Calu3 (cell line): ENCODE measurements around the gene BET1L. TPM values are rescaled to one million over a fixed set of nuclear protein-coding genes. Genes with fewer than 3 reads are reported as not detected.

Experiments
- BruUV-seq: library from RNA; stranded (reverse); fragments of 400-500 nt; replicated peaks from 2 replicates; lab custom pipeline; 2021; lab: Mats Ljungman, UMichigan
- CTCF ChIA-PET: fragments of 300-600 bp; sonication (Branson Sonifier 250); formaldehyde crosslinking; loops from one replicate; lab custom pipeline; 2022; ENCODE audit warnings: antibody characterized with exemption; lab: Charles Lee
- DNase-seq: peaks from one replicate; pipeline ENCODE4 v3.0.0; 2022
- H3K27ac Mint-ChIP-seq: one replicate; pipeline ENCODE4 v1.8.0; 2022; ENCODE audit warnings: mixed read lengths; ENCODE audit not compliant: unreplicated experiment
- H3K27me3 Mint-ChIP-seq: one replicate; pipeline ENCODE4 v1.8.0; 2022; ENCODE audit warnings: mixed read lengths; ENCODE audit not compliant: unreplicated experiment
- H3K36me3 Mint-ChIP-seq: one replicate; pipeline ENCODE4 v1.8.0; 2022; ENCODE audit warnings: mild to moderate bottlenecking, moderate library complexity, mixed read lengths; ENCODE audit not compliant: insufficient read depth, unreplicated experiment
- H3K4me1 Mint-ChIP-seq: one replicate; pipeline ENCODE4 v1.8.0; 2022; ENCODE audit warnings: mild to moderate bottlenecking, low read depth, mixed read lengths; ENCODE audit not compliant: unreplicated experiment
- H3K4me3 Mint-ChIP-seq: one replicate; pipeline ENCODE4 v1.8.0; 2022; ENCODE audit warnings: mild to moderate bottlenecking, low read depth, moderate library complexity, mixed read lengths; ENCODE audit not compliant: unreplicated experiment
- H3K9me3 Mint-ChIP-seq: one replicate; pipeline ENCODE4 v1.8.0; 2022; ENCODE audit warnings: low read depth, mixed read lengths; ENCODE audit not compliant: unreplicated experiment
- intact Hi-C: fragments of 100-400 bp; cut with micrococcal nuclease; formaldehyde crosslinking; loops from one replicate; pipeline ENCODE4 v1.10.0; 2022; ENCODE audit not compliant: unreplicated experiment
- total RNA-seq: library from RNA; stranded (reverse); gene quantifications from 2 replicates; pipeline ENCODE4 v1.2.3, GENCODE V29; 2022
- TF ChIP-seq, protein P1 (sequence below): fragments of 200-600 bp; IDR thresholded peaks from one replicate; pipeline ENCODE4 v1.8.0; 2022; ENCODE audit warnings: antibody characterized with exemption; ENCODE audit not compliant: unreplicated experiment

Gene BET1L
- total RNA-seq, 1 experiment from 2014 or later: 47.8 TPM

DNA sequence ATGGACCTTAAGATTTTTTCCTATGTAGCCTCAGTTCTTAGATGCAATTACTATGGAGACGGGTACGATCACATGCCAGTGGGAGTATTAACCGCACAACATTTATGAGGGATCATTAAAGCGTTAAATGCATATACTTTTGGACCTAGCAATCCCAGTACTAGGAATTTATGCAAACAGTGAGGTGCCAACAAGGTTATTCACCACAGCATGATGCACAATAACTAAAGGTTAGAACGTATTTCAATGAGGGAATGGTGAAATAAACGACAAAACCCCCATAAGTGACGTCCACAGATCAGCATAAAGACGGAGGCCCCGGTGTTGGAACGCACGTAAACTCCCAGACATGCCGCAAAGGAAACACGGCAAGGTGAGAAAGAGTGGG is 28.4 kb upstream of the BET1L start:
- no peaks in the 10 kb centered on the region for H3K9me3 Mint-ChIP-seq
- peak overlapping the region; percentile 44 for H3K27ac Mint-ChIP-seq
- TF ChIP-seq, protein P1, sequence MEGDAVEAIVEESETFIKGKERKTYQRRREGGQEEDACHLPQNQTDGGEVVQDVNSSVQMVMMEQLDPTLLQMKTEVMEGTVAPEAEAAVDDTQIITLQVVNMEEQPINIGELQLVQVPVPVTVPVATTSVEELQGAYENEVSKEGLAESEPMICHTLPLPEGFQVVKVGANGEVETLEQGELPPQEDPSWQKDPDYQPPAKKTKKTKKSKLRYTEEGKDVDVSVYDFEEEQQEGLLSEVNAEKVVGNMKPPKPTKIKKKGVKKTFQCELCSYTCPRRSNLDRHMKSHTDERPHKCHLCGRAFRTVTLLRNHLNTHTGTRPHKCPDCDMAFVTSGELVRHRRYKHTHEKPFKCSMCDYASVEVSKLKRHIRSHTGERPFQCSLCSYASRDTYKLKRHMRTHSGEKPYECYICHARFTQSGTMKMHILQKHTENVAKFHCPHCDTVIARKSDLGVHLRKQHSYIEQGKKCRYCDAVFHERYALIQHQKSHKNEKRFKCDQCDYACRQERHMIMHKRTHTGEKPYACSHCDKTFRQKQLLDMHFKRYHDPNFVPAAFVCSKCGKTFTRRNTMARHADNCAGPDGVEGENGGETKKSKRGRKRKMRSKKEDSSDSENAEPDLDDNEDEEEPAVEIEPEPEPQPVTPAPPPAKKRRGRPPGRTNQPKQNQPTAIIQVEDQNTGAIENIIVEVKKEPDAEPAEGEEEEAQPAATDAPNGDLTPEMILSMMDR: no peak
- intact Hi-C loops: no loop called here
- no TSS peak for BruUV-seq
- peaks cover 10% of the 10 kb centered on the region for H3K4me1 Mint-ChIP-seq
- no peaks in the 10 kb centered on the region for H3K27me3 Mint-ChIP-seq
- CTCF ChIA-PET: no interaction called here
- H3K36me3 Mint-ChIP-seq: peaks cover 42% of the 10 kb centered on the region
- H3K4me3 Mint-ChIP-seq: peak overlapping the region; percentile 96
- DNase-seq: no peak

DNA sequence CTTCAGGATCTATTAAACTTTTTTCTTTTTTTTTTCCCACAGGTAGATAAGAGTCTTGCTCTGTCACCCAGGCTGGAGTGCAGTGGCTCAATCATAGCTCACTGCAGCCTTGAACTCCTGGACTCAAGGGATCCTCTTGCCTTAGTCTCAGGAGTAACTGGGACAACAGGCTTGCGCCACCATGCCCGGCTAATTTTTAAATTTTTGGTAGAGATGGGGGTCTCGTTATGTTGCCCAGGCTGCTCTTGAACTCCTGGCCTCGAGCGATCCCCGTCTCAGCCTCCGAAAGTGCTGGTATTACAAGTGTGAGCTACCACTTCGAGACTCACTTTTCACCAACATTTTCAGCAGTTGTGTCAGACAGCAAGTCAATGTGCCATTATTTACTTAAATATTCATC is 28.0 kb upstream of the BET1L start:
- TF ChIP-seq, protein P1: no peak
- peaks cover 38% of the 10 kb centered on the region for H3K36me3 Mint-ChIP-seq
- intact Hi-C loops: no loop called here
- peak overlapping the region; percentile 96 for H3K4me3 Mint-ChIP-seq
- peak overlapping the region; percentile 44 for H3K27ac Mint-ChIP-seq
- no peaks in the 10 kb centered on the region for H3K9me3 Mint-ChIP-seq
- no peaks in the 10 kb centered on the region for H3K27me3 Mint-ChIP-seq
- peaks cover 10% of the 10 kb centered on the region for H3K4me1 Mint-ChIP-seq
- CTCF ChIA-PET: interaction anchor here (1.5 kb wide), 1 partner anchor 8 kb away, joined by 4 read pairs; no protein-coding TSS in a partner anchor
- BruUV-seq: TSS peak; percentile 50
- no peak for DNase-seq

DNA sequence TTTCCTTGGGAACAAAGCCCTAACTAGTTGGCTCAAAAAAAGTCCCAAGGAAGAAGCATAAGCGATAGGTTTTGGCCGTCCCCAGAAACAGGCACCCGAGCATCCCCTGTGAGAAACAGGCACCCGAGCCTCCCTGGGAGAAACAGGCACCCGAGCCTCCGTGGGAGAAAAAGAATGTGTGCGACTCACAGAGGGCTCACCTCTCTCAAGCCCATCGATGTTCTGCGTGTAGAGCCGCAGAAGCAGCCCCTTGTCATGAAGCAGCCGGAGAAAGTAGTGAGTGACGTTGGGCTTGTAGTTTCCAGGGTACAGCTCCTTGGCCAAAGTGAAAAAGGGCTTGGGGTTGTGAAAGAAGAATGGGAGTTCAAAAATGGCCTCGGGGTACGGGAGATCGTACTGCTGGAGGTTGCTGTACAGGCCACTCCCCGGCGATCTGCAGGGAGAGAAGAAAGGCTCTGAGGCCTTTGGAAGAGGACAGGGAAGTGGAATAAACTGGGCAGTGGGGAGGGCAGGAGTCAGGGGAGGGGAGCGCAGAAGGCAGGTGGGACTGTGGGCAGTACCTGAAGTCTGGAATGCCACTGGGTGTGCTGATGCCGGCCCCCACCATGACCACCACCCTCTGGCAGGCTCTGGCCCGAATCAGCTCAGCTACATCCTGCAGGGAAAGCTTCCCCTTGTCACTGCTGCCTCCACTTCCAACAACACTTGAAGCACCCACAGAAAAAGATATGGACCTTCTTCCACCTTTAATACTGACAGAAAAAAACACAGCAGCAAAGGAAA is 25.8 kb upstream of the BET1L start:
- Mint-ChIP-seq H3K4me1 (no peaks in the 10 kb centered on the region), H3K4me3 (no peak overlapping the region), H3K27me3 (no peaks in the 10 kb centered on the region), H3K9me3 (no peaks in the 10 kb centered on the region), H3K36me3 (peaks cover 33% of the 10 kb centered on the region), H3K27ac (no peak overlapping the region)
- DNase-seq: no peak
- BruUV-seq: no TSS peak
- intact Hi-C loops: no loop called here
- CTCF ChIA-PET: no interaction called here
- TF ChIP-seq, protein P1: no peak

DNA sequence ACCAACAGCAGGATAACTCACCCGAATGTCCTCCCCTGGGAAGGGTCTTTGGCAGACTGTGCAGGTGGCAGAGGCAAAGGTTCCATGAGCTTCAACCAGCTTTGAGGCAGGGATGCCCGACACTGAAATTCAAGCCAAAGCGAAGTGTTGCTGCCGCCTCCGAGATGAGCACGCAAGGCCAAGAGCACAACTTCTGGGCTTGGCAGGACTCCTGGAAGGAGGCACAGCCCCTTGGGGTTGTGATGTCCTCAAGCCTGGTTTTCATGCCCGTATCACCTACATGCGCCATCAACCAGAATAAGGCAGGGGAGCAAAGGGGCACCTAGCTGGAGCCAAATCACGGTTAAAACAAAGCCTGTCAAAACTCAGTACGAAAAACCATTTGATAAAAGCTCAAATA is 23.2 kb upstream of the BET1L start:
- no TSS peak for BruUV-seq
- no peaks in the 10 kb centered on the region for H3K9me3 Mint-ChIP-seq
- H3K27me3 Mint-ChIP-seq: no peaks in the 10 kb centered on the region
- no peak overlapping the region for H3K27ac Mint-ChIP-seq
- TF ChIP-seq, protein P1: no peak
- H3K36me3 Mint-ChIP-seq: peaks cover 14% of the 10 kb centered on the region
- H3K4me3 Mint-ChIP-seq: no peak overlapping the region
- H3K4me1 Mint-ChIP-seq: no peaks in the 10 kb centered on the region
- no peak for DNase-seq
- intact Hi-C loops: no loop called here
- CTCF ChIA-PET: no interaction called here
